GM19043 (cell line): ENCODE results near the gene NXPH1.

Experiments used
- ATAC-seq: cut with Tn5 transposase; IDR thresholded peaks from one replicate; pipeline ENCODE4 v1.9.1; 2021; ENCODE audit warnings: low read depth; ENCODE audit not compliant: unreplicated experiment

NXPH1 gene

GRCh38 chr7:8433477-8434289 is at the start of gene NXPH1:
TSS of gene NXPH1 (plus strand) at chr7:8433609.
- no peak for ATAC-seq

- no peak for ATAC-seq
These were observed 48.5 kb upstream of the NXPH1 start for GRCh38 chr7:8384901-8385300.

GRCh38 chr7:8386926-8387550 is 46.4 kb upstream of the NXPH1 start:
- ATAC-seq = peak; percentile 51

- ATAC-seq = peak; percentile 42
These were observed 45.7 kb upstream of the NXPH1 start for GRCh38 chr7:8387551-8388256.

- ATAC-seq = no peak
These were observed 45.2 kb upstream of the NXPH1 start for GRCh38 chr7:8388257-8388625.

GRCh38 chr7:8389593-8390261 is 43.7 kb upstream of the NXPH1 start:
- ATAC-seq = no peak

- no peak for ATAC-seq
These were observed 43.2 kb upstream of the NXPH1 start for GRCh38 chr7:8390262-8390626.

GRCh38 chr7:8391353-8392062 is 41.9 kb upstream of the NXPH1 start:
- ATAC-seq = no peak

GRCh38 chr7:8396294-8396693 is 37.1 kb upstream of the NXPH1 start:
- no peak for ATAC-seq

- no peak for ATAC-seq
These were observed 24.5 kb upstream of the NXPH1 start for GRCh38 chr7:8408871-8409270.

GRCh38 chr7:8411103-8411502 is 22.3 kb upstream of the NXPH1 start:
- no peak for ATAC-seq

- ATAC-seq = no peak
These were observed 19.8 kb upstream of the NXPH1 start for GRCh38 chr7:8413600-8413999.

GRCh38 chr7:8418629-8419245 is 14.7 kb upstream of the NXPH1 start:
- peak; percentile 87 for ATAC-seq

GRCh38 chr7:8422177-8422576 is 11.2 kb upstream of the NXPH1 start:
- ATAC-seq = no peak

- no peak for ATAC-seq
These were observed 10.4 kb upstream of the NXPH1 start for GRCh38 chr7:8423057-8423456.

- no peak for ATAC-seq
These were observed 8.2 kb upstream of the NXPH1 start for GRCh38 chr7:8425223-8425622.

- ATAC-seq = no peak
These were observed 2.8 kb upstream of the NXPH1 start for GRCh38 chr7:8430643-8431042.

GRCh38 chr7:8434290-8435002 is 1.0 kb downstream of the NXPH1 start:
- ATAC-seq = no peak

- no peak for ATAC-seq
These were observed 1.7 kb downstream of the NXPH1 start for GRCh38 chr7:8435095-8435494.
